CD1c-positive myeloid dendritic cell (primary cell): ENCODE measurements around the gene SULT1E1.
A peak's percentile ranks its signal among the peaks of the same experiment; 100 is the strongest.
"Not testable (repeated sequence)": the region's sequence is repeated elsewhere in the genome, so short reads cannot be mapped to it uniquely, and the experiment has no call there.

ENCODE experiments used
- DNase-seq: peaks from one replicate; pipeline ENCODE4 v3.0.0-alpha.2; 2016; ENCODE audit errors: extremely low spot score

Gene SULT1E1

DNA sequence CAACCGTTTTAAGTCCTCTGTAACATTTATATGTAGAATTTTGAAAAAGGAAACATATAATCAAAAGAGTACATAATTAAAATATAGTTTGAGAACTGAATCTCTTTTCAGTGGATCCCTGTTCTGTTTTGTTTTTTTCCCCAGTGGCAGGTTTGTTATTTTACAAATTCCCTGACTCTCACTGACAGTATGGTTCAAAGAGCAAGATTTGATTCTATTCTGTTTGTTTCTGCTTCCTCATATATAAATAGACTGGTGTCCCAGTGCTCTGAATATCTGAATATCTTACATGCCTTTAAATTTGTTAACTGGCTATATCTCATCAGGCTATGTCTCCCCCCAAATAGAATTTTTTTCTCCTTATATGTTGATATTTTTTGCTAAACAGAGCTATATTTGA lies 16.6 kb downstream of the SULT1E1 start:
- DNase-seq, result no peak

DNA sequence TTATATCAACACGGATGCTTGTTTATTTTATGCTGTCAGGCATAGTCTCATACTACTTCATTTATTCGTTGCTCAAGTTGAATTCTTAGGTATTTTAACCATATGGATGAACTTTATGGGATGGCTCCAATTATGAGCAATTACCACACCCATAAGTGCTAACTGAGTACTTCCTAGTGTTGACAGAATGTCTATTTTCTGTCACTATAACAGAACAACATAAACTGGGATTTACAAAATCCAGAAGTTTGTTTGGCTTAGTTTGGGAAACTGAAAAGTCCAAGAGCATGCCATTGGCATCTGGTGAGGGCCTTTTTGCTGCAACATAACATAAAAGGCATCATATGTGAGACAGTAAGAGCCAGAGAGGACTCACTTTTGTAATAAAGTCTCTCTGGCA lies 21.0 kb downstream of the SULT1E1 start:
- no peak for DNase-seq

GRCh38 chr4:69836287-69836686 lies 23.7 kb downstream of the SULT1E1 start:
- no peak for DNase-seq

DNA sequence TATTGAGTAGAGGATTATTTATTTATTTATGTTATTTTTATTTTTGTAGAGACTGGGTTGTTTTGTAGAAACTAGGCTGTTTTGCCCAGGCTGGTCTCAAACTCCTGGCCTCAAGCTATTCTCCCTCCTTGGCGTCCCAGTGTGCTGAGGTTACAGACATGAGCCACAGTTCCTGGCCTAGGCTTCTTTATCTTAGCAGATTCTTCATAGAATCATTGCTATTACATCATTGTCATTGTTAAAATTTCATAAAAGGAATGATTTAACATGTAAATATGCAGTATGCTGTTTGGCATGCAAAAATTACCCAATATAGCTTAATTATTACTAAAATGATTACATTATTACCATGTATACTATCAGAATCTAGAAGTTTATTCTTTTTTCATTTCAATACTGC lies 24.2 kb downstream of the SULT1E1 start:
- no peak for DNase-seq

- peak; percentile 14 for DNase-seq
Measured at GRCh38 chr4:69833251-69833650, 26.7 kb downstream of the SULT1E1 start.

DNA sequence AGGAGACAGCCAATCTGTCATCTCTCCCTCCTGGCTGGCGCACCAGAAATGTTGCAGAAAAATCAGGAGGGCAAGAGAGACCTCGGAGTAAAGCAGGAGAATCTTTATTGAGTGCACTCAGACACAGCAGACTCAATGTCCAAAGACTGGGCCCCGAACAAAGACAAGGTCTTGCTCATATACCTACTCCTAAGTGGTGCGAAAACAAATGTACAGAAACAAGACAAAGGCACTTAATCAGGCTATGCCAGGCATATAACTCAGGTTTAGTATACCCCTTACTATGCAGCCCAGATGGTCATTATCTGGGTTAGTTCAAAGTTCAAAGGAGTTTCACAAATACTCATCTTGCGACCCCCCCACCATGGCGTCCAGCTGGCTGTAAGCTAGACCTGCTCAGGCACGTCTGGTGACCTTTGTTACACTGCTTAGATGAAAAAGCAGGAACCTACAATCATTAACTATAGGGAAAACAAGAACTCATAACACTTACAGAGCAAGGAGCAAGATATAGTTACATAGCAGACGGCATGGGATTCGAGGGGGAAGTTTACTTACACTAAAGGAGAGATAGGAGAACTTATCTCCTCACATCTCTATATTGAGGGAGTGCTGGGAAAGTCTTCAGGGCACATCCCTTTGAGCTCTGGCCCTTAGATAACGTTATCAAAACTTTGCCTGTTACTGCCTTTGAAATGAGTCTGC lies 27.5 kb downstream of the SULT1E1 start:
- DNase-seq, result peak; percentile 52

GRCh38 chr4:69831646-69832325 lies 28.2 kb downstream of the SULT1E1 start:
- peak; percentile 88 for DNase-seq

GRCh38 chr4:69831270-69831627 lies 28.7 kb downstream of the SULT1E1 start:
- DNase-seq, result no peak

DNA sequence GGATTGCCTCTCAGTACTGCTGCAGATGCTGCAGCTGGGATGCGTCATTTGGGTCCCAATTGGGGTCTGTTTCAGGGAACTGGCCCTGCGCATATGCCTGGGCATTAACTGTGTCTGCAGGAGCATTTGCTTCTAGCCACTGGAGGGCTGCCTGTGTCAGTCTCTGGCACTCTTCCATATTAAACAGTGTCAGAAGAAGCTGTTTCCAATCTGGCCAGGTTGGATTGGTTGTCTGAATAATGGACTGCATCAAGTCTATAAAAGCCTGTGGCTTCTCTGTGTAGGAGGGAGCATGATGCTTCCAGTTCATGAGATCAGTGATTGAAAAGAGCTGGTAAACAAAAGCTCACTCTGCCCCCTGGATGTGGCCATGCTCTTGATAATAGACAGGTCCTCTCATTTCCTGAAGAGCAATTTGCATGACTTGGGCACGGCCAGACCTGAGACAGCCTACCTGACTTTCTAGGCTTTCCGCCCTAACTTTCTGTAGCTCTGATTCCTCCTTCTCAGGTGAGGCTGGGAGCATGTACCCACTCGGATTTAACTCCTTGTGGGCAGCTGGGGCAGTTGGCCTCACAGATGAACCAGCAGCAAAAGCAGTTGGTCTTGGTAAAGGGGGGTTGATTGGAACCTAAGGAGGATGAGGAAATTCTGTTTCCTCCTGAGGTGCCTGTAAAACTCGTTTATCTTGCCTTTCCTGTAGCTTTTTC lies 29.2 kb downstream of the SULT1E1 start:
- DNase-seq, result peak; percentile 25

DNA sequence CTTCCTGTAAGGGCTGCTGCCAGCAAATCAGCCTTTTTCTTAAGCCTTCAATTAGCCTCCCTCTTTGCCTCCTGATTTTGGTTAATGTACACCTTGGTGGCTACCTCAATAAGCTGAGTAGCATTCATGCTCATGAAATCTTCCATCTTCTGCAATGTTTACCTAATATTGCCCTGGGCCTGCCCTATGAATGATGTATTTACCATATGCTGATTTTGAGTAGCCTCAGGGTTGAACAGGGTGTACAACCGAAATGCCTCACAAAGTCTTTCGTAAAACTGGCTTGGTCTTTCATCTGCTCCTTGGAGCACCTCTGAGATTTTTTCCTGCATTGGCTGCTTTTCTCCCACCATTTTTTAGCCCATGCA lies 29.8 kb downstream of the SULT1E1 start:
- DNase-seq, result no peak

DNA sequence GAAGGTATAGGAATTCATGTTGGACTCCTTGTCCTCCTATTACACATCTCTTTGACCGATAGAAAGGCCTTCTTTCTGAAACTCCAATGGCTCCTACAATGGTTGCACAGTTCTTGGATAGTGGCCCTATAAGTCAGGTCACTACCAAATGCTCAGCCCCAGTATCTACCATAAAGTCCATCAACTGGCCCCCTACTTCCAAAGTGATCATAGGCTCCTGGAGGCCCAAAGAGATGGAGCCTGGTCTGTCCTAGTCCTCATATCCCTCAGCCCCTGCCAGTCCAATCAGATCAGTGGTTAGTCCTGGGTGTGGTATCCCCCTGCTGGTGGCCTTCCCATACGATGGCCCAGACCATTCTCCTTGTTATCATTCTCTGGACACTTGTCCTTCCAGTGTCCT lies 30.3 kb downstream of the SULT1E1 start:
- no peak for DNase-seq

- no peak for DNase-seq
Measured at GRCh38 chr4:69828828-69829227, 31.1 kb downstream of the SULT1E1 start.

- DNase-seq, result not testable (repeated sequence)
Measured at GRCh38 chr4:69825056-69825455, 34.9 kb downstream of the SULT1E1 start.

GRCh38 chr4:69823481-69824186 lies 36.3 kb downstream of the SULT1E1 start:
- DNase-seq, result peak; percentile 39

GRCh38 chr4:69823048-69823447 lies 36.9 kb downstream of the SULT1E1 start:
- DNase-seq, result no peak

- DNase-seq, result no peak
Measured at GRCh38 chr4:69822198-69822597, 37.7 kb downstream of the SULT1E1 start.

DNA sequence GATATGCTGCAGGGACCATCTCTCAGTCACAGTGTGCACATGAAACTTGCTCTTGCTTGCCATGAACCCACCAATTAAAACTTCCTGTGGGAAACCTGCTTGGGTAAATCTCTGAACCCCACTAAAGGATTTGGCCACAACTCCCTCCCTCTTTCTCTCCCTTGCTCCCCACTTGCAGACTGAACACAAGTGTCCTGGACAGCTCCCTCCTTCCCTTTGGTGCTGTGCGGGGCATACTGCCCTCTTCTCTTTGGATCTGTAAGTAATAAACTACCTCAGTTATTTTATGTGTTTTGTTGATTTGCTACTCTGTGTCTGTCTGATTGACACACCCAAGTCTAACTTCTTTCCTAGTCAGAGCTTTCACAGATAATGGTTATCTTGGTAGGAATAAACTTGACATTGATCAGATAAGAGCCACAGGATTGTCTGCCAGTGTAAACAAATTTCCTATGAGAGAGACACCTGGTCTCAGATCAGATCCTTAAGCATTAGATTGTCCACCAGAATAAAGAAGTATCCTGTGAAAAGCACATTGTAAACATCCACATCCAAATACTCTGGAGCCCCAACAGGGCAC lies 41.8 kb downstream of the SULT1E1 start:
- DNase-seq, result no peak

DNA sequence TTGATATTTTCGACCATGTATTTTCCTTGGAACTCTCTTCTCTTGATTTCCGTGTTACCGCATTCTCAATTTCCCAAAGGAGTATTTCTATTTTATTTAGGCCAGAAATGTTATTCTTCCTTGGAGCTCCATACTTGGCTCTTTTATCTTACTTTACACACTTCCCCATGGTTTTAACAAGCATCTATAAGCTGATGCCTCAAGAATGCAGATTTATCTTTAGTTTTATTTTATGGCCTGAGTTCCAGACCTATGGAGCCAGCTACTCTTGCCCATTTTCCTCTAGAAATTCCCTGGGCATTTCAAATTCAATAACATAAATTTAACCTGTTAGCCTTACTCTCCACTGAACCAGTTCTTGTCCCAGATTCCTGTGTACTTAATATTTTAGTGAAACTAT lies 43.7 kb downstream of the SULT1E1 start:
- no peak for DNase-seq

DNA sequence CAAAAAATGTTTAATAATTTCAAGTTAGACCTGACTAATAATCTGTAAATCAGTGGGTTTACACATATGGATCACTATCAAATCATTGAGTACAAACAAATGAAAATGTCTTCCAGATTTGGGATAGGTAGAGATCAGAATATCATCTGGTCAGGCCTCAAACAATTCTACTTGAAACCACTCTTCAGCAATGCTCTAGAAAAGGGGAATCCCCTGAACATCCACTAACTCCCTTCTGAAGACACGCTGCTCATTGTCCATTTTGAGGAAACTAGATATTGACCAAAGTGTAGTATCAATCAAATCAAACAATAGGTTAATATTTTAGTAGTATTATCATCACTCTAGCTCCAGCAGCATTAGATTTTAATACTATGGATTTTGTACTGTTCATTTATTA lies 46.3 kb downstream of the SULT1E1 start:
- no peak for DNase-seq

DNA sequence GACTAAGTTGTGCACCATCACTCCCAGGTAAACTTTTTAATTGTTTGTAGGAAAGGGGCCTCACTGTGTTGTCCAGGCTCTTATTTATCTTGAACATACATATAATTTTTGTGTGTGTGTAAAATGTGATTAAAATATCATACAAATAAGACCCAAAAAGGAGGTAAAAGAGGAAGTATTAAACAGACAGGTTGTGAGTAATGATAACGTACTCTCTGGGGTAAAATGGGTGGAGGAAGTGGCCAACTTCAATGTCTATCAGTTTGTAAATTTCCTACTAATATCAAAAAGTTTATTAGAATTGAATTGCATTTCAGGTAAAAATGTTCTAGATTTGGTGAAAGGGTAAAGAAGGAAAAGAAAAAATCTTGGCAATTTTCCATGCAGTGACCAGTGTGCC lies 48.8 kb downstream of the SULT1E1 start:
- DNase-seq, result no peak

- DNase-seq, result no peak
Measured at GRCh38 chr4:69800599-69800998, 59.3 kb downstream of the SULT1E1 start.

DNA sequence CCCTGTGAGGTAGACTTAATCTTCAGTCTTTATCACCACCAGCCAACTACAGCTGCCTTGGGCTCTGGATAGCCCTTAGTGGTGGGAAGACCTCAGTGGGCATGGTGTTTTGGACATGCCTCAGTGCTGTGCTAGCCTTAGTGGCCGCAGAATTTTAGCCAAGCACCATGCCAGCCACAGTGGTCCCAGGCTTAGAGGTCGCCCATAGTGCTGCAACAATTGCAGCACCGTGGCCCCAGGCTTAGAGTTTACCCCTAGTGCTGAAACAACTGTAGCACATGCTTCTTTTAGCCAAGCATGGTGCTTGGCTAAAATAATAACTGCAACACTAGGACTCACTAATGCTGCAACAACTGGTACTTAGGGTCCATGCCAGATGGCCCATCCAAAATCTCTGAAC lies 60.6 kb downstream of the SULT1E1 start:
- no peak for DNase-seq
